Keratinocyte (primary cell): ENCODE data around the gene LTBR.

ENCODE experiments used
- CTCF ChIP-seq, 3 experiments: IDR thresholded peaks in 1 of 3; conservative IDR thresholded peaks in 1 of 3; optimal IDR thresholded peaks in 1 of 3; 2 replicates in 2 of 3; 3 replicates in 1 of 3; pipeline versions ENCODE3 to v1.5.1; 2011; ENCODE audit warnings: low read length in 3 of 3, mild to moderate bottlenecking in 3 of 3, moderate library complexity in 2 of 3, control low read depth in 1 of 3, inconsistent platforms in 1 of 3; ENCODE audit not compliant: insufficient read depth in 2 of 3; ENCODE audit errors: extremely low read depth in 1 of 3
- EZH2 ChIP-seq: IDR thresholded peaks from one replicate; pipeline ENCODE4 v1.6.1; 2012; ENCODE audit warnings: inconsistent platforms, mild to moderate bottlenecking, low read length, moderate library complexity

- TF ChIP-seq CTCF (optimal IDR thresholded peaks at IDR 0.05 in 1 of 3, IDR thresholded peaks at IDR 0.05 in 1 of 3, conservative IDR thresholded peaks at IDR 0.05 in 1 of 3; ENCODE audit: extremely low read depth in 1 of 3, insufficient read depth in 2 of 3, low read length in 3 of 3) (no peak), EZH2 (no peak)
Observed at GRCh38 chr12:6364044-6364374, 20.0 kb upstream of the LTBR start.
